ENCODE measurements around the gene OR10A6.

Gene OR10A6

DNA sequence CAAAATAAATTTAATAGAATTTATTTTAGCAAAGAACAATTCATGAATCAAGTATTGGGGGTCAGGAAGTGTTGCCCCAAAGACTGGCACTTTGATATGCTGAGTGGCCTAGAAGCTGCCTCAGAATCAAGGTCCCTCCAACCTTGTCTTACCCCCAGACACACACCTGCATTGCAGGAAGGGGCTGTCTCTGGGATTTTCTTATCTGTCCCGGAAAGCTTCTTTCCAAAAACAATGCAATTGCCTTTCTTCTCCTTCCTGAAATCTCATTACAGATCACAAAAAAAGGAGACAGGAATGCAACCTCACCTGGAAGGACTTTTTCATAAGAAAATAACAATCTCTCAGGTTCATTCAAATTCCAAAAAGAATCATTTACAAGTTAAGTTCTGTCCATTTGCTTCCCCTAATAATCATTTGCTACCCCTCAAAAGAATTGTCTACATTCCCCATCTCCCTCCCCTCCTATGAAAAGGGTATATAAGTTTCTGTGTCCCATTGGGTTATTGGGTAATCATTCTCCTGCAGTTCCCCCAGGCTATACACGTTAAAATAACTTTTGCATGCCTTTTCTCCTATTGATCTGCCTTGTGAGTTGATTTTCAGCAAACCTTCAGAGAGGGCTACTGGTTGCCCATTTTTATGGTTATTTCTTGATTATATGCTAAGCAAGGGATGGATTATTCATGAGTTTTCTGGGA is 21.3 kb downstream of the OR10A6 start:
- no peak for DNase-seq (ENCODE audit: low read depth in 2 of 2)

- DNase-seq (ENCODE audit: low read depth in 2 of 2): no peak
Observed at GRCh38 chr11:7907121-7907520, 23.9 kb downstream of the OR10A6 start.

GRCh38 chr11:7906481-7906880 is 24.6 kb downstream of the OR10A6 start:
- no peak for DNase-seq (ENCODE audit: low read depth in 2 of 2)

GRCh38 chr11:7905961-7906429 is 25.1 kb downstream of the OR10A6 start:
- no peak for DNase-seq (ENCODE audit: low read depth in 2 of 2)

GRCh38 chr11:7905549-7905948 is 25.5 kb downstream of the OR10A6 start:
- DNase-seq (ENCODE audit: low read depth in 2 of 2): no peak

GRCh38 chr11:7904917-7905316 is 26.2 kb downstream of the OR10A6 start:
- DNase-seq (ENCODE audit: low read depth in 2 of 2): no peak

- DNase-seq (ENCODE audit: low read depth in 2 of 2): no peak
Observed at GRCh38 chr11:7903940-7904339, 27.1 kb downstream of the OR10A6 start.

GRCh38 chr11:7901319-7901854 is 29.7 kb downstream of the OR10A6 start:
- DNase-seq (ENCODE audit: low read depth in 2 of 2): no peak

GRCh38 chr11:7900686-7901085 is 30.4 kb downstream of the OR10A6 start:
- no peak for DNase-seq (ENCODE audit: low read depth in 2 of 2)

DNA sequence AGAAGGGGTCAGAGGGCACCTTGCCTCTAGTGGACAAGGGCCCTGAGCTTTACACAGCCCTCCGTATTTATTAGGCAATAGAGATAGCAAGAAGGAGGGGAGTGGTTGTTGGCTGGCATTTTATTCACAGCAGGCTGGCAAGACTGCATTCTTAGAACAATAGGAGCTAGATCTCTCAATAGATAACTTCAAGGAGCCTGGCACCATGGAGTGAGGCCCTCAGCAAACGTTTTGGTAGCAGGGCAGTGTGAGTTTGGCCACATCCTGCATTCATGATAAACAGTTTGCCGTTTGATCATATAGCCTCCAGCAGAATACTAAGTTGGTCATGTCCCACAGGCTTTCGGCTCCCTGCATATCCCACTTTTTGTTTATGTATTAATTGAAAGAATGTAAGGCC is 31.6 kb downstream of the OR10A6 start:
- no peak for DNase-seq (ENCODE audit: low read depth in 2 of 2)

- DNase-seq (ENCODE audit: low read depth in 2 of 2): no peak
Observed at GRCh38 chr11:7898666-7899283, 32.3 kb downstream of the OR10A6 start.

DNA sequence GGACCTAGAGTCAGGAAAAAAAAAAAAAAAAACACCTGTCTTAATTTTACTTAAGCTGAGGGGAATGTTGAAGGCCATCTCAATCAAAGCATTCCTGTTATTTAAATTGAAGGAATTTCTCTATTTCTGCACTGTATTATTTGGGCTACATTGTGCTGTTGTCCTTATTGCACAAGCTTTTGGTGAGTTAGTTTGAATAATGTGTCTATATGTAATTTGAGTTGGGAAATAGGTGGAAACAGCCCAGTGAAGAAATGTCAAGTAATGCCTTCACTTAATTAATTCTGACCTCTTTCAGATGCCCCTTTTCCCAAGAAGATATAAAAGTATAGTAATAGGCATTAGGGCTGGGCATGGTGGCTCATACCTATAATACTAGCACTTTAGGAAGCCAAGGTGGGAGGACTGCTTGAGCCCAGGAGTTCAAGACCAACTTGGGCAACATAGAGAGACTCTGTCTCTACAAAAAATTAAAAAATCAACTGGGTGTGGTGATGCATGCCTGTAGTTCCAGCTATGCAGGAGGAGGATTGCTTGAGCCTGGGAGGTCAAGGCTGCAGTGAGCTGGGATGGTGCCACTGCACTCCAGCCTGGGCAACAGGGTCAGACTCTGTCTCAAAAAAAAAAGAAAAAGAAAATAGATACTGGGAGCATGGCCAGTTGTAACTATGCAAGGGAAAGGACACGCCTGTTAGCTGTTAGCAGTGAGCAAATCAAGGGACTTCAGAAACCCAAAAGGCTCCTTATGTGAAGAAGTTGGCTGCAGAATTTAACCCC is 34.9 kb downstream of the OR10A6 start:
- DNase-seq (ENCODE audit: low read depth in 2 of 2): no peak

GRCh38 chr11:7894251-7894650 is 36.8 kb downstream of the OR10A6 start:
- no peak for DNase-seq (ENCODE audit: low read depth in 2 of 2)

GRCh38 chr11:7893796-7894195 is 37.3 kb downstream of the OR10A6 start:
- no peak for DNase-seq (ENCODE audit: low read depth in 2 of 2)

DNA sequence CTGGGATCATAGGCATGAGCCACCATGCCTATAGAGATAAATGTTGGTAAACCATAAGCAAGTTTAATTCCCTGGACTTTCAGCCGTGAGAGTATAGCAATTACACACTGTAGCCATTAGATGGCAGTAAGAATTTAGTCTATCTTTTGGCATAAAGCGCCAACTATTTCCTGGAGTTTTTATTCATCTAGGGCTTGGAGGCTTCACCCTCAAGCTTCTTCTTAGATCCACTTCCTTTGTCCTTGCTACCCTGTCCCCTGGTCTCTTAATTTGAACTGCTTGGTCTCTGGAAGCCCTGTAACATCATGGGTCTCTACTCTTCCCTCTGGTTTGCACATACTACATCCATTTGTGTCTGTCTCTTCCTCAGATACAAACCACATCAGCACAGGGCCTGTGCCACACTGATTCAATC is 38.2 kb downstream of the OR10A6 start:
- DNase-seq (ENCODE audit: low read depth in 2 of 2): no peak

DNA sequence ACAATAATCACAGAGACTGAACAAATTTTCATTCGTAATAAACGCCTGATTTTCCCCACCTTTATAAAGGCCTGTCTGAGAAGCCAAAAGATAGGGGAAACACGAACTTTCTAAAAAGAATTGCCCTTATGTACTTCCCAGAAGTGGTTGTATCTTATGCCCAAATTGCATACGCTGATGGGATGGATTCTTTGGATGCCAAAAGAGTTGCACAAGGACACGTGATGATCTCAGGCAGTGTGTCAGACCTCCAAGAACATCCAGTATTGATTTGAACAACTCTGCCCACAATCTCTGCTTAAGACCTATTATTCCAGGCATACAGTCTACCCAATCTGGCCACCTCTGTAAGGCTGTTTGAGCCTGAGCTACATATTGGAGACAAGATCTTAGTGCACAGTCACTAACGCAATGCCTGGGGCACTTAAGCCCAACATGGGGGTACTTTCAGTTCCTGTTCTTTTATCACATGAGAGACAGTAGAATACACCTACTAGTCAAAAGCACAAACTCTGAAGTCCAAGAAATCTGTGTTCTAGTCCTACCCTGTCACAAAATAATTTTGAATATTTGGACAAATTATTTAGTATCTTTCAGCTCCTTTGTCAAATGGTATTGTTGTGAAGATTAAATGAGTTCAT is 38.9 kb downstream of the OR10A6 start:
- no peak for DNase-seq (ENCODE audit: low read depth in 2 of 2)

GRCh38 chr11:7890417-7891172 is 40.5 kb downstream of the OR10A6 start:
- no peak for DNase-seq (ENCODE audit: low read depth in 2 of 2)

GRCh38 chr11:7889985-7890384 is 41.1 kb downstream of the OR10A6 start:
- no peak for DNase-seq (ENCODE audit: low read depth in 2 of 2)

DNA sequence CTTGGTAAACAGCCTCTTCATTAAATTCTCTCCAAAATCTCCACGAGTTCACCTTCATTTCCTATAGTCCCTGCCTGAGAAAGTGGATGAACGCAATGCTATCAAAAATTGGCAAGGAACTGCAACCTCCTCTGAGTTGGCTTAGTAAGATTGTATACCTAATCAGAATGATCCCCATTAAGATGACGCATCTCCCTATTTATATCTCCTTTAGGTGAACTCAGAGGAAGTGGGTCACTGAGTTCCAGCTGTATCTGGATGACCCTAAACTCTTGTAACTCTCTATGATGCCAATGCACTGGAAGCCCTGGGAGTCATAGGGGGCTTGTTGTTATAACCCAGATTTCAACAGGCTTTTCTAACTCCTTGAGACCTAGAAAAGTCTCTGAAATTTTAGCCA is 48.2 kb downstream of the OR10A6 start:
- no peak for DNase-seq (ENCODE audit: low read depth in 2 of 2)

All from stimulated activated CD8-positive, alpha-beta memory T cell treated with anti-CD3 and anti-CD28 coated beads, Interleukin-2, amount 100 ng/mL, for 48 hours (primary cell).